Stimulated activated CD8-positive, alpha-beta memory T cell treated with anti-CD3 and anti-CD28 coated beads, Interleukin-15, amount 100 ng/mL, for 4 hours (primary cell): ENCODE results near the gene HNRNPCL2.
"Not testable (repeated sequence)": the region's sequence is repeated elsewhere in the genome, so short reads cannot be mapped to it uniquely, and the experiment has no call there.

Experiments used
- DNase-seq, 2 donors: peaks; one replicate each; pipeline ENCODE4 v3.0.0-alpha.2; 2020; ENCODE audit warnings: low read depth in 2 of 2

The HNRNPCL2 gene

DNA sequence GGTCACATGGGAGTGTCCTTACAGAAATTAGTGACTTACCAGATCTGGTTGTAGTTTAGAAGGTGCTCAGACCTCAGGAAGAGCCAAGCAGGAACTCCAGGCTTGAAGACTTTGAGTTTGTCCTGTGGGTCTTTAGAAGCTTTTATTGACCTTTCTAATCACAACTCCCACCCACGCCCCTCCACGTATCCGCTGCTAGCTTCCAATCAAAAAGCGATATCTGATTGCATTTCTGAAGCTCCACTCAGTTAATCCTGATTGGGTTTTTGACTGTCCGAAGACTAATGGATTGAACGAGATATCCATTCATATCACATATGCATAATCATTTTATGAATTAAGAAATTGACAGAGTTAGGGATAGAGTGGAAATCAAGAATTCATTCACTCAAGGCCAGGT is at the start of gene HNRNPCL2:
Gene HNRNPCL2, minus strand, starts transcription at position 101 of the 400 bp plus-strand sequence. CDS start 454 bp downstream, outside the sequence.
- not testable (repeated sequence) for DNase-seq

DNA sequence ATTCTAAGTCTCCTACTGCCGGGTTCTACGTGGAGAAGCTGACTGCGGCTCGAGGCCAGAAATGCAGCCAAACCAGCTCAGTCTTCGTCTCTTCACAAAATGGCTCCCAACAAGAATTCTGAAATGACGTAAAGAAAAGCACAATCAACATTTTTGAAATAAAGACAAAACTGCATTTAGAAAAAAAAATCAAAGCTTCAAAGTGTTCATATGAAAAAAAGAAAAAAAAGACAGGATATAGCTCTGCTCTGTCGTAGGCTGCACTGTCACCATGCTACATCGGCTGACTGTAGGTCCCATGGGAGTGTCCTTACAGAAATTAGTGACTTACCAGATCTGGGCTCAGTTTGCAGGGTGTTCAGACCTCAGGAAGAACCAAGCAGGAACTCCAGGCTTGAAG is 48.9 kb upstream of the HNRNPCL2 start, which contains the start of gene HNRNPCL4:
Gene HNRNPCL4, minus strand, starts transcription at position 101 of the 400 bp plus-strand sequence. CDS start 164 bp downstream, outside the sequence.
- DNase-seq: not testable (repeated sequence)

DNA sequence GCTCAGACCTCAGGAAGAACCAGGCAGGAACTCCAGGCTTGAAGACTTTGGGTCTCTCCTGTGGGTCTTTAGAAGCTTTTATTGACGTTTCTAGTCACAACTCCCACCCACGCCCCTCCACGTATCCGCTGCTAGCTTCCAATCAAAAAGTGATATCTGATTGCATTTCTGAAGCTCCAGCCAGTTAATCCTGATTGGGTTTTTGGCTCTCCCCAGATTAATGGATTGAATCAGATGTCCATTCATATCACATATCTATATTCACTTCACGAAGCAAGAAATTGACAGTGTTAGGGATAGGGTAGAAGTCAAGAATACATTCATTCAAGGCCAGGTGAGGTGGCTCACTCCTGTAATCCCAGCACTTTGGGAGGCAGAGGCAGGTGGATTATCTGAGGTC is 39.3 kb upstream of the HNRNPCL2 start, which contains the start of gene PRAMEF26:
Gene PRAMEF26, minus strand, starts transcription at position 101 of the 400 bp plus-strand sequence. CDS start 2,914 bp downstream, outside the sequence.
- DNase-seq: not testable (repeated sequence)

DNA sequence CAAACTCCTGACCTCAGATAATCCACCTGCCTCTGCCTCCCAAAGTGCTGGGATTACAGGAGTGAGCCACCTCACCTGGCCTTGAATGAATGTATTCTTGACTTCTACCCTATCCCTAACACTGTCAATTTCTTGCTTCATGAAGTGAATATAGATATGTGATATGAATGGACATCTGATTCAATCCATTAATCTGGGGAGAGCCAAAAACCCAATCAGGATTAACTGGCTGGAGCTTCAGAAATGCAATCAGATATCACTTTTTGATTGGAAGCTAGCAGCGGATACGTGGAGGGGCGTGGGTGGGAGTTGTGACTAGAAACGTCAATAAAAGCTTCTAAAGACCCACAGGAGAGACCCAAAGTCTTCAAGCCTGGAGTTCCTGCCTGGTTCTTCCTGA is 46.2 kb downstream of the HNRNPCL2 start, which contains the start of gene PRAMEF25:
Gene PRAMEF25, plus strand, starts transcription at position 301 of the 400 bp plus-strand sequence. CDS start 2,920 bp downstream, outside the sequence.
- not testable (repeated sequence) for DNase-seq
